Stimulated activated CD8-positive, alpha-beta memory T cell treated with anti-CD3 and anti-CD28 coated beads, Interleukin-4, amount 100 ng/mL, for 24 hours (primary cell): ENCODE results near the gene C10orf90.

Source experiments
- DNase-seq: peaks from one replicate; pipeline ENCODE4 v3.0.0-alpha.2; 2020; ENCODE audit warnings: low read depth

C10orf90 gene

GRCh38 chr10:126673565-126673964, 3.1 kb upstream of the C10orf90 start:
- DNase-seq: no peak

- no peak for DNase-seq
Observed at GRCh38 chr10:126671402-126671975, 996 bp upstream of the C10orf90 start.

DNA sequence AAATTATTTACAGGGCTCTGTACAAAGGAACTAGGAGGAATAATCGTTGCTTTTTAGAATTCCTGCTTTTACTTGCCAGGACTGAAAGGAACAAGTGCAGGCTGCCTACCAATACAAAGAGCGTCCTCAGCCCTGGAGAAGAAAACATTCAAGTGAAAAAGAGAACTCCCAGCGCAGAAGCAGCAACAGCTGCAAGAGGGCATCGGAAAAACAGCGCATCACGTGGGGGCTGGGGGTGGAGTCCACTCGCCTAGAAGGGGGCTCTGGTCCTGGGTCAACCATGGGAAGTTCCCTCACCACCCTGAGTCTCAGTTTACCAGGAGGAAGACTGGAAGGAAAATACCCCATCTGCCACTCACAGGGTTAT, 385 bp upstream of the C10orf90 start:
- DNase-seq: no peak

DNA sequence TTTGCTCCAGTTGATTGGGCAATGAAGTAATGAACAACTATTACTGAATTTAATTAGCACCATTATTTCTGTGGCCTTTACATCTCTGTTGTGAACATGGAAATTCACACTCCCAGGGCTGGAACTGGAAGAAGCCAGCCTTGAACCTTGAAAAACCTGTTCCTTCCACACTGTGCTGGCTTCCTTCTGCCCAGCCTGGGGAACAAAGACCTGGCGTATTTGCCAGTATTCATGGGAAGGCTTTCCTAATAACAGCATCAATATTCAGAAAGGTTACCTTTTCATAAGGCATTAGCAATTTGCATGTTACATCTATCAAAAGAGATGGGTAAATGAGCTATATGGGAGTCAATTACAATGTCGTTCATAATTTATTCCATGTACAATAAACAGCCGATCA, 1.3 kb downstream of the C10orf90 start:
- DNase-seq: no peak

DNA sequence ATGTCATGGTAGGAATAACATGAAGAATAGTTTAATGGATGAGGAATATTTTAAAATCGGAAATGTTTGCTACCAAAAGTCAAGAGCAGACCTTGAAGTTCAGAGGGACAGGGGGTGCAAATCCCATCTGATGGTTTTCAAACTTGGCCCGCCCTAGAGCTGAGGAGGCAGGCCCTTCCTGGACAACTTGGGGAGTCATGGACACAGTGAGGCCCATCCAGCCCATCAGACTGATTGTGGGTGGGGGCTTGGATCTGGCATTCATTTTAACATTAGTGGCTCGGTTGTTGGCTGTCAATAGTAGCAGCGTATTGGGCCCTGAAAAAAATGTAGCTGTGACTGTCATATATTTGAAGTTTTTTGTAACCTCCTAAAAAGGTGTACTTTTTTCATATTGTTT, 2.0 kb downstream of the C10orf90 start:
- no peak for DNase-seq

GRCh38 chr10:126667568-126667967, 2.9 kb downstream of the C10orf90 start:
- no peak for DNase-seq

DNA sequence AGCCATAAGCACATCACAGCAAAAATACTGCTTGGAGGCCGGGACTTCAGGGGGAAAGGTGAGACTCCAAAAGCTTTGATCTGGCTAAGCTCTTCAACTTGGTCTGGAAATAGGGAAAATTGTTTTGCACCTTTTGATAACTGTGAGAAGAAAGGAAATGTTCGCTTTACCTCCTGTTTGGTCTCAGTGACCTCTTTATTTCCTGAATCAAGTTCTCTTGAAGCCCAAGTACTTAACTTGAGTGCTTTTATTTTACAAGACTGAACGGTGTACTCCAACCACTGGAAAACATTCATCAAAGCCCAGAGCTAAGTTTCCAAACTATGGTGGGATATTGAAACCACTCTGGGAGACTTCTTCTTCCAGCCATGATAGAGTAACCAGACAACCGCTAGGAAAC, 5.3 kb downstream of the C10orf90 start:
- DNase-seq: no peak

DNA sequence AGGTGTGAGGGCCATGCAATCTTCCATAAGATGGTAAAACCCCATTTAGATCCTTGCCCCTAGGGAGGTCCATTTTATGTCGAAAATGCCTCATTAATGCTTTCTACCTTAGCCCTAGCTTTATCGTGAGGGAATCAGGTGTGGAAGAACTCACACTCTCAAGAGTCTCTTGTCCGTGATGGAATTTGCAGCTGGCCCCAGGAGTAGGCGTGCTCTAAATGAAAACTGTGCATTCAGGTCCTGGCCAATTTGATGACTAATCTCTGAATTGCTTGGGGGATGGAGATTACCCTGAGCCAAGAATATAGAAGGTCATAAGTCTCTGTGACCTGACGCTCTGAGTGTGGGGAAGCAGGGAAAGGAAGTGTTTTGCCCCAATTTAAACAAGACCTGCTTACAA, 6.6 kb downstream of the C10orf90 start:
- no peak for DNase-seq

- DNase-seq: no peak
Observed at GRCh38 chr10:126663328-126663727, 7.2 kb downstream of the C10orf90 start.

DNA sequence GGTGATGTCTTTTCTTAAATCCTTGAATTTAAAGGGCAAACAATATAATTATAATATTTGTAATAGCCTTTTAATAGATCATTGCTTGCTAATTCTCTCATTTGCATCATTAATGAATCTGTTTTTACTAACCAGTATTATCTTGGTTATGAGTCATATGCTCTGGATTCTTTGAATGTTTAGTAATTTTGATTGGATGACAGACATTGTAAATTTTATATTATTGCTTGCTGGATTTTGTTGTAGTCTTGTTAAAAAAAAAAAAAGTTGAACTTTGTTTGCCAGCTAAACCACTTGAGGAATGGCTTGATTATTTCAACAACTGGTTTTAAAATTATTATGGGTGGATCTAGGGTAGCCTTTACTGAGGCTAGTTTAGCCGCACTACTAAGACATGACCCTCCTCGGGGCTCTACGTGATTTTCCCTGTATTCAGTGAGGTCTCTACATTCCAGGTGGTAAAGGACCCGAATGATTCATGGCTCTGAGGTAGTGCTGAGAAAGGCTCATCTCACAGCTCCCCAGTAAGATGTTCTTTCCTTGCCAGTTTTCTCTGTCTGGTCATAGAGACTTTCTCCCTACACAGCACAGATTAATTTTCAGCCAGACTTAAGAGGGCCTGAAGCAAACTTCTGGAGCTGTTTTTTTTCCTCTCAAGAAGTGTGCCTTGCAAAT, 8.5 kb downstream of the C10orf90 start:
- no peak for DNase-seq

DNA sequence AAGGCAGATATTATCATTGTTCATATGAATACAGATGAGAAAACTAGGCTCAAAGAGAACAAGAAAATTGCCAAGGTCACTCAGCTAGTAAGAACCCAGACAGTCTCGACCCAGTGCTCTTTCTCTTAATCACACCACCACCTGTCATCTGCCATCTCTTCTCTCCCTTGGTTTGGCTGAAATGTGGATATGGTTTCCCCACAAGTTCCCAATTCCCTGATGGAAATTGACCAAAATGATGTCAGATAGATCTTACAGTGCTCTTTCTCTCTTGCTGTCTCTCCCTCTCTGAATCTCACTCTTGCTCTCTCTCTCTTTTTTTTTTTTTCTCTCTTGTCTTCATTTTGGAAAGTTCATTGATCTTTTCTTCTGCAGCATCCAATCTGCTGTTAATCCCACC, 9.1 kb downstream of the C10orf90 start:
- DNase-seq: no peak

GRCh38 chr10:126659750-126660149, 10.7 kb downstream of the C10orf90 start:
- no peak for DNase-seq

DNA sequence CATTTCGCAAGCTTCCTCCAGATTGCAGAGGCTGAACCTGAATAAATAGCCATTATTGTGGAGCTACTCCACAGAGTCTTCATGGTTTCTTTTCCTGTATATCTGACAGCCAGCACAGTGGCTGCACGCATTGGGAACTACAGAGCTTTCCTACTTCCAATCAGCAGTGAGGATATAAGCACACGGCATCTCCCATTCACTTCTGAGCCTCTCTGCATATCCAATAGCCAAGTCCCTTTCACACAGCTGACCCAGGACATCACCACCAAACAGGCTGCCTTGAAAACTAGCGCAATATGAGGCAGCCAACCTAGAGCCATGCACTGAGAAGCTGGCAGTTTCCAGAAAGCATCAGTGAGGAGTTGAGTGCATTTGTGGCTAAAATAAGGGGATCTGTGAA, 11.6 kb downstream of the C10orf90 start:
- no peak for DNase-seq

GRCh38 chr10:126654579-126654978, 15.9 kb downstream of the C10orf90 start:
- DNase-seq: no peak

DNA sequence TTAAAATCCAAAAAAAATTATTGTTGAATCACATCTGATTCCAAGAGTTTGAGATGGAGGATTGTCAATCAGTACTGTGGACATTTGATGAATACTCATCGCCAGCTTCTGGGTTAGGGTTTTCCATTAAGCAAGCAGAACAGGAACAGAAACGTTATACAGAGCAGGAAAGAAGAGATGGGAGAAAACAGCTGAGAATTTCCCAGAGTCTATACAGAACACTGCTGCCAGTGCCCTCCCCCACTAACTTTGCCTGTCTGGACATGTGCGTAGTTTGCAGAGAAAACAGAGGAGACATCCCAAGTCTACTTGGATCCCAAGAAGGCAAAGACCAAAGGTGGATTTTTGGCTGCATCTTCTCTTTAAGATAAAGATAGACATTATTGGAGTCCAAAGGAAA, 19.0 kb downstream of the C10orf90 start:
- no peak for DNase-seq

DNA sequence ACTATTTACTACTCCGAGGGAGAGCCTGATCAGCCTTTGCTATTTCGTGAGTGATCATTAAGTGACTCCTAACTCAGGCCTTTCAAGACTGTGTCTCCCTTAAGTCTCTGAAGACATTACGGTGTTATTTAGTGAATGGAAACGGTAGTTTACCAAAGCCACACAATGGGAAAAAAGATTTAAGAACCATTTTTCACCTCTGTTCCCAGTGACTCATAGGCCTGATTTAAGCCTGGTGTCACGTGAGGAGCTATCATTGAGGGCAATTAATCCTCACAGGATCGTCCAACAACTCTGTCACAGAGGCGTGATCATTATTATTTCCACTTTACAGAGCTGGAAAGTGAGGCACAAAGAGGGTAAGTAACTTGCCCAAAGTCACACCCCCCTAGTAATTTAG, 20.3 kb downstream of the C10orf90 start:
- DNase-seq: no peak

DNA sequence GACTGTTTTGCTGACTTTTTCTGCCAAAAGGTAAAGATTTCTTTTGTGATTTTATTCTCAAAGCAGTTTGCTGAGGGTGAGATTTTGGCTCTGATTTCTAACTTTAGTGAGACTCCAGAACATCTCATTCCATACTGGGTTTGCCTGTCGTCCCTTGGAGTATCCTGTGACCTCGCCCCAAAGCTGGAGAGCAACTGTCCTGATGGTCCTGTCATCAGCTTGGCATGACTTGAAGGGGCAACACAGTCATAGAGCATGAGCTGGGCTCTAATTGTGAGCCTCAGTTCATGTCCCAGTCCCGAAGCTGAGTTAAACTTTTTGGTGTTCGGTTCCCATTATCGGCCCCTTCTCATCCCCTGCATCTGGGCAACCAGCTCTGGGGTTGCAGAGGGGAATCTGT, 23.4 kb downstream of the C10orf90 start:
- DNase-seq: no peak

GRCh38 chr10:126646110-126646509, 24.4 kb downstream of the C10orf90 start:
- DNase-seq: no peak

DNA sequence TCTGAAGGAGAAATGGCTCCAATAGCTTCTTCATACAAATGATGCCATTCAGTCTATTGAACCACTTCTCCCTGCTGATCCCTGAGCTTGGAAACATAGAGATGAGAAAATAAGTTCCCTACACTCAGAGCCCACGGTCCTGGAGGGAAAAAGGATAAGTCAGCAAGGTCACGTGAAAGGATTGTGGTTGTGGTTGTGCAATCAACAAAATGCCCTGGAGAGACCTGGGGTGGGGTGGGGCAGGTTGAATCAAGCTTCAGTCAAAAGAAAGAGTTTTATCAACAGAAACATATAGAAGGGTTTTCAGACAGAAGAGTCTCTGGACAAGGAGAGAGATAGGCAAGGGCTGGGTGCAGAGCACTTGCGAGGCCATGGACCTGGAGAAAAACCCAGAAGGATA, 30.1 kb downstream of the C10orf90 start:
- no peak for DNase-seq

- DNase-seq: no peak
Observed at GRCh38 chr10:126639084-126639483, 31.4 kb downstream of the C10orf90 start.

DNA sequence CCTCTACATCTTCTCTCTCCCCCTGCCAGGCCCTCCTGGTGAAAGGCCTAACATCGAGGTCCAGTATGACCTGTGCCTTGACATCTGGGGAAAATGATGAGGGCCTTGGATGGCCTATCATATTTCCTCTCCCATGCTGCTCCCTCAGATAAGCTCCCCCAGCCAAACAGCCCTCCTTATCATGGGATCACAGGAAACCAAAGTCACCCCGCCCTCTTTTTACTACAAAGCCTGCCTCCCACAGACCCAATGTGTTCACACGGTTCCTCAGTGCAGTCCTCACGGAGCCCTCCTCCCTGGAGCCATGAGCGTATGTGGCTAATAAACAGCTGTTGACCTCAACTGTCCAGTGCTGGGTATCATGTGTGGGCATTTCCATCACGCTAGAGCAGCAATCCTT, 32.0 kb downstream of the C10orf90 start:
- DNase-seq: no peak

DNA sequence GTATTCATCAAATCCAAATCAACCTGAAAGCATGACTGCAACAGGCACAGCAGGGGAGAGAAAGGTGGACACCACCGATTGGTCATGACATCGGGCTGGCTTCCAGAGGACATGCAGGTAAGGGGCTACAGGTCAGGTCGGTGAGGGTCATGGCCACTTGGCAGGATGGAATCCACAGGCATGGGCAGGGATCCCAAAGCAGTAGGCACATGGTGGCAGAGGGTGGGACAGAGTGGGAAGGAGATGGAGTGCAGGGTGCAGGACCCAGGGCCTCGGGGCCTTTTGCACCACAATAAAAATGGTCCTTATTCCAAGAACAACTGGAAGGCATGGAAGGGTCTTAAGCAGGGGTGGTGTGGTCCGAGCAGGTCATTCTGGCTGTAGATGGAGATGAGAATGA, 33.0 kb downstream of the C10orf90 start:
- no peak for DNase-seq

GRCh38 chr10:126634911-126635310, 35.6 kb downstream of the C10orf90 start:
- no peak for DNase-seq

- no peak for DNase-seq
Observed at GRCh38 chr10:126634347-126634746, 36.1 kb downstream of the C10orf90 start.
